HEK293T (cell line): ENCODE data around the gene GALNT5.

Source experiments
- CTCF ChIA-PET: fragments of 350-600 bp; formaldehyde crosslinking; extraction: SDS; loops from one replicate; lab custom pipeline; 2021; ENCODE audit warnings: antibody characterized with exemption, inconsistent platforms; lab: Yijun Ruan, JAX
- POLR2A ChIA-PET: fragments of 350-600 bp; formaldehyde crosslinking; extraction: SDS; loops from one replicate; lab custom pipeline; 2020; ENCODE audit warnings: antibody characterized with exemption, inconsistent platforms; lab: Yijun Ruan, JAX
- DNase-seq: peaks from one replicate; pipeline ENCODE4 v3.0.0; 2012; ENCODE audit warnings: mixed read lengths; ENCODE audit errors: extremely low spot score
- ARNT ChIP-seq: fragments of 450-650 bp; IDR thresholded peaks from 2 replicates; pipeline ENCODE4 v1.6.1; 2017; ENCODE audit warnings: mild to moderate bottlenecking
- BHLHE40 ChIP-seq: fragments of 450-650 bp; IDR thresholded peaks from 2 replicates; pipeline ENCODE4 v1.6.1; 2016; ENCODE audit warnings: mild to moderate bottlenecking, moderate library complexity, borderline replicate concordance
- CTBP1 ChIP-seq: fragments of 450-650 bp; IDR thresholded peaks from 2 replicates; pipeline ENCODE4 v1.6.1; 2016; ENCODE audit warnings: borderline replicate concordance
- ELF4 ChIP-seq: fragments of 450-650 bp; IDR thresholded peaks from 2 replicates; pipeline ENCODE4 v1.6.1; 2017; ENCODE audit warnings: antibody characterized with exemption
- FOXA1 ChIP-seq: fragments of 450-650 bp; IDR thresholded peaks from 2 replicates; pipeline ENCODE4 v1.6.1; 2016; ENCODE audit warnings: mild to moderate bottlenecking
- FOXK2 ChIP-seq: fragments of 450-650 bp; IDR thresholded peaks from 2 replicates; pipeline ENCODE4 v1.6.1; 2016; ENCODE audit warnings: mild to moderate bottlenecking
- FOXM1 ChIP-seq: fragments of 450-650 bp; IDR thresholded peaks from 2 replicates; pipeline ENCODE4 v1.6.1; 2017; ENCODE audit warnings: mild to moderate bottlenecking, borderline replicate concordance
- HDGF ChIP-seq: fragments of 450-650 bp; IDR thresholded peaks from 2 replicates; pipeline ENCODE4 v1.6.1; 2017; ENCODE audit warnings: antibody characterized with exemption, borderline replicate concordance
- L3MBTL2 ChIP-seq: fragments of 450-650 bp; conservative IDR thresholded peaks from 2 replicates; pipeline ENCODE4 v1.6.1; 2016; ENCODE audit warnings: mild to moderate bottlenecking
- LEF1 ChIP-seq: fragments of 450-650 bp; IDR thresholded peaks from 2 replicates; pipeline ENCODE4 v1.6.1; 2017; ENCODE audit warnings: mild to moderate bottlenecking, borderline replicate concordance
- NFRKB ChIP-seq: fragments of 450-650 bp; IDR thresholded peaks from 2 replicates; pipeline ENCODE4 v1.6.1; 2016; ENCODE audit warnings: mild to moderate bottlenecking, moderate library complexity
- PKNOX1 ChIP-seq: fragments of 450-650 bp; IDR thresholded peaks from 2 replicates; pipeline ENCODE4 v1.6.1; 2016
- SP1 ChIP-seq: fragments of 450-650 bp; IDR thresholded peaks from 2 replicates; pipeline ENCODE4 v1.6.1; 2017
- SUZ12 ChIP-seq: fragments of 450-650 bp; IDR thresholded peaks from 2 replicates; pipeline ENCODE4 v1.6.1; 2016; ENCODE audit warnings: mild to moderate bottlenecking
- TARDBP ChIP-seq: fragments of 450-650 bp; IDR thresholded peaks from 2 replicates; pipeline ENCODE4 v1.6.1; 2016
- ZNF384 ChIP-seq: fragments of 450-650 bp; IDR thresholded peaks from 2 replicates; pipeline ENCODE4 v1.6.1; 2016

Gene GALNT5

GRCh38 chr2:157254041-157254440 lies 3.5 kb upstream of the GALNT5 start:
- POLR2A ChIA-PET, result no interaction called here
- TF ChIP-seq NFRKB (no peak), FOXK2 (no peak), ELF4 (no peak), ARNT (no peak), FOXA1 (no peak), LEF1 (no peak), L3MBTL2 (no peak), TARDBP (no peak), HDGF (no peak)
- CTCF ChIA-PET, result no interaction called here
- no peak for DNase-seq

- DNase-seq, result no peak
- TF ChIP-seq FOXK2 (no peak), SUZ12 (no peak), LEF1 (no peak), SP1 (no peak), L3MBTL2 (no peak), HDGF (no peak)
- ChIA-PET CTCF (no interaction called here), POLR2A (no interaction called here)
Measured at GRCh38 chr2:157255746-157256145, 1.8 kb upstream of the GALNT5 start.

- DNase-seq, result no peak
- TF ChIP-seq CTBP1 (no peak), ZNF384 (no peak), SP1 (no peak), ELF4 (no peak), LEF1 (no peak), PKNOX1 (no peak), FOXM1 (no peak), TARDBP (no peak), NFRKB (no peak), FOXA1 (no peak), BHLHE40 (no peak), L3MBTL2 (no peak), FOXK2 (no peak), ARNT (no peak)
- ChIA-PET CTCF (no interaction called here), POLR2A (no interaction called here)
Measured at GRCh38 chr2:157256626-157257025, 879 bp upstream of the GALNT5 start.

GRCh38 chr2:157258520-157259326 lies 1.2 kb downstream of the GALNT5 start:
- DNase-seq, result no peak
- CTCF ChIA-PET, result no interaction called here
- POLR2A ChIA-PET, result interaction anchor here (1.4 kb wide), 1 partner anchor 20 kb away, joined by 3 read pairs; no protein-coding TSS in a partner anchor
- TF ChIP-seq CTBP1 (no peak), HDGF (no peak), FOXM1 (no peak), ZNF384 (no peak), BHLHE40 (no peak), FOXA1 (no peak), SUZ12 (no peak)

- no peak for DNase-seq
- POLR2A ChIA-PET, result no interaction called here
- TF ChIP-seq L3MBTL2 (no peak), NFRKB (no peak), ARNT (no peak), ELF4 (no peak), ZNF384 (no peak), PKNOX1 (no peak), FOXA1 (no peak), SUZ12 (no peak), TARDBP (no peak), SP1 (no peak), BHLHE40 (no peak), FOXM1 (no peak), CTBP1 (no peak), FOXK2 (no peak), LEF1 (no peak), HDGF (no peak)
- CTCF ChIA-PET, result interaction anchor here (0.6 kb wide), 1 partner anchor 1945 kb away, joined by 4 read pairs; no protein-coding TSS in a partner anchor
Measured at GRCh38 chr2:157259386-157259785, 1.9 kb downstream of the GALNT5 start.

- ChIA-PET POLR2A (no interaction called here), CTCF (interaction anchor here (0.6 to 1.5 kb wide), 2 partner anchors 76 to 1945 kb away, joined by 4 read pairs; no protein-coding TSS in a partner anchor)
- DNase-seq, result no peak
- TF ChIP-seq BHLHE40 (no peak), ELF4 (no peak), ZNF384 (no peak), FOXK2 (no peak), SUZ12 (no peak), CTBP1 (no peak), FOXM1 (no peak), LEF1 (no peak), SP1 (no peak), FOXA1 (no peak), ARNT (no peak), HDGF (no peak), PKNOX1 (no peak), L3MBTL2 (no peak), TARDBP (no peak)
Measured at GRCh38 chr2:157259960-157260359, 2.5 kb downstream of the GALNT5 start.
